Measurements from ENCODE around the gene C6orf89. TPM values are rescaled to one million over a fixed set of nuclear protein-coding genes. Genes with fewer than 3 reads are reported as not detected.
A peak's percentile ranks its signal among the peaks of the same experiment; 100 is the strongest.

C6orf89 gene
- polyA plus RNA-seq, 1 donor from 2014 or later: 24.6 TPM

DNA sequence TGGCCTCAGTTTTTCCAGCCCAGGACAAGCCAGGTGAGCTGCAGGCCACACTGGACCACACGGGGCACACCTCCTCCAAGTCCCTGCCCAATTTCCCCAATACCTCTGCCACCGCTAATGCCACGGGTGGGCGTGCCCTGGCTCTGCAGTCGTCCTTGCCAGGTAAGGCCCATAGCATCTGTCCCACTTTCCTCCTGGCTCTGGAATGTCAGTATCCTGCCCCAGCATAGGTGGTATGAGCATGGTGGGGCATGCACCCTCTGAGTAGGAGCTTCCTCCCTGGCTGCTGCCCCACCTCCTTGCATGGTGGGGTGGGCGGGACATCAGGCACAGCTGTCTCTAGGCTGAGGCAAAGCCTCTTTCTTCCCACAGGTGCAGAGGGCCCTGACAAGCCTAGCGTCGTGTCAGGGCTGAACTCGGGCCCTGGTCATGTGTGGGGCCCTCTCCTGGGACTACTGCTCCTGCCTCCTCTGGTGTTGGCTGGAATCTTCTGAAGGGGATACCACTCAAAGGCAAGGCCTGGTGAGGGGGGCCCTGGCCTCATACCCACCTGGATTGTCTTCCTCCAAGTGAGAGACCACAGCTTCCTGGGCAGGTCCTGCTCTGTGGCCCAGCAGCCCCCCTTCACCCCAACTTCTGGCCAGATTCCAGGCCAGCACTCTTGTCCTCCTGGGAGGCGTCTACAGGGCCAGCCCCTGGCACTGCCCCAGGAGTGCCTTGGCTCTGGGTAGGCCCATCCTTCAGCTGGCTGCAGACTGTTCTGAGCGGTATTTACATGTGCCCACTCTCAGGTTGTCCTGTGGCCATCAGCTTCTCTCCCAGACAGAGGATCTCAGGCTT lies 77.9 kb downstream of the C6orf89 start:
- Histone ChIP-seq H3F3A (ENCODE audit: insufficient read depth, low read length, poor library complexity, severe bottlenecking) (no peaks in the 10 kb centered on the region), H3K27ac (ENCODE audit: low read length) (peak overlapping the region; percentile 49), H3K9ac (ENCODE audit: low read length) (no peak overlapping the region), H3K4me2 (ENCODE audit: low read length) (no peak overlapping the region), H3K79me2 (replicated peaks; ENCODE audit: insufficient read depth, low read length) (no peaks in the 10 kb centered on the region), H3K36me3 (ENCODE audit: insufficient read depth, low read length) (no peaks in the 10 kb centered on the region), H3K4me3 (ENCODE audit: low read length) (no peak overlapping the region), H4K20me1 (ENCODE audit: insufficient read depth) (no peaks in the 10 kb centered on the region), H3K27me3 (ENCODE audit: insufficient read depth, low read depth, low read length) (no peaks in the 10 kb centered on the region), H3K9me3 (ENCODE audit: low read length) (no peaks in the 10 kb centered on the region), H2AFZ (ENCODE audit: low read depth, low read length) (peak overlapping the region; percentile 32), H3K9me2 (ENCODE audit: insufficient read depth, low read length) (no peaks in the 10 kb centered on the region)
- no peak for TF ChIP-seq EZH2 (IDR thresholded peaks at IDR 0.05; ENCODE audit: borderline replicate concordance, insufficient read depth, low read length, poor library complexity, severe bottlenecking)
- TF ChIP-seq MXI1 (conservative IDR thresholded peaks at IDR 0.05; ENCODE audit: poor library complexity, severe bottlenecking): no peak

GRCh38 chr6:36964349-36964748 lies 78.6 kb downstream of the C6orf89 start:
- H3K4me2 ChIP-seq (ENCODE audit: low read length): no peak overlapping the region
- H3K9ac ChIP-seq (ENCODE audit: low read length): no peak overlapping the region

GRCh38 chr6:36964908-36965307 lies 79.2 kb downstream of the C6orf89 start:
- H3K9ac ChIP-seq (ENCODE audit: low read length): no peak overlapping the region
- no peak overlapping the region for H2AFZ ChIP-seq (ENCODE audit: low read depth, low read length)

More at GRCh38 chr6:36964349-36964748, 78.6 kb downstream of the C6orf89 start:
- Histone ChIP-seq H3K36me3 (ENCODE audit: insufficient read depth, low read length) (no peaks in the 10 kb centered on the region), H4K20me1 (ENCODE audit: insufficient read depth) (no peaks in the 10 kb centered on the region), H3K27me3 (ENCODE audit: insufficient read depth, low read depth, low read length) (no peaks in the 10 kb centered on the region), H3K9me2 (ENCODE audit: insufficient read depth, low read length) (no peaks in the 10 kb centered on the region), H2AFZ (ENCODE audit: low read depth, low read length) (no peak overlapping the region), H3K27ac (ENCODE audit: low read length) (no peak overlapping the region), H3K9me3 (ENCODE audit: low read length) (no peaks in the 10 kb centered on the region), H3K4me3 (ENCODE audit: low read length) (no peak overlapping the region), H3F3A (ENCODE audit: insufficient read depth, low read length, poor library complexity, severe bottlenecking) (no peaks in the 10 kb centered on the region), H3K79me2 (replicated peaks; ENCODE audit: insufficient read depth, low read length) (no peaks in the 10 kb centered on the region)
- TF ChIP-seq EZH2 (IDR thresholded peaks at IDR 0.05; ENCODE audit: borderline replicate concordance, insufficient read depth, low read length, poor library complexity, severe bottlenecking): no peak
- no peak for TF ChIP-seq MXI1 (conservative IDR thresholded peaks at IDR 0.05; ENCODE audit: poor library complexity, severe bottlenecking)
- no peak for TF ChIP-seq POLR2AphosphoS5 (IDR thresholded peaks at IDR 0.05)
- no peak for TF ChIP-seq RAD21 (conservative IDR thresholded peaks at IDR 0.05)

More at GRCh38 chr6:36964908-36965307, 79.2 kb downstream of the C6orf89 start:
- H3K4me2 ChIP-seq (ENCODE audit: low read length): no peak overlapping the region
- H3K4me3 ChIP-seq (ENCODE audit: low read length): no peak overlapping the region
- H3K9me2 ChIP-seq (ENCODE audit: insufficient read depth, low read length): no peaks in the 10 kb centered on the region
- H4K20me1 ChIP-seq (ENCODE audit: insufficient read depth): no peaks in the 10 kb centered on the region
- no peaks in the 10 kb centered on the region for H3K9me3 ChIP-seq (ENCODE audit: low read length)
- no peak for TF ChIP-seq TAF1 (IDR thresholded peaks at IDR 0.05; ENCODE audit: low read depth)
- no peak for TF ChIP-seq REST (IDR thresholded peaks at IDR 0.05; ENCODE audit: borderline replicate concordance)
- TF ChIP-seq POLR2AphosphoS5 (IDR thresholded peaks at IDR 0.05): no peak
- no peak for TF ChIP-seq EP300 (conservative IDR thresholded peaks at IDR 0.05; ENCODE audit: poor library complexity, severe bottlenecking)
- TF ChIP-seq EZH2 (IDR thresholded peaks at IDR 0.05; ENCODE audit: borderline replicate concordance, insufficient read depth, low read length, poor library complexity, severe bottlenecking): no peak
- TF ChIP-seq SMC3 (conservative IDR thresholded peaks at IDR 0.05; ENCODE audit: poor library complexity): no peak
- no peak for TF ChIP-seq CTCF (IDR thresholded peaks at IDR 0.05; ENCODE audit: poor library complexity, severe bottlenecking)
- no peak for TF ChIP-seq MXI1 (conservative IDR thresholded peaks at IDR 0.05; ENCODE audit: poor library complexity, severe bottlenecking)
- TF ChIP-seq RAD21 (conservative IDR thresholded peaks at IDR 0.05): no peak
- no peak overlapping the region for H3K27ac ChIP-seq (ENCODE audit: low read length)
- no peaks in the 10 kb centered on the region for H3K36me3 ChIP-seq (ENCODE audit: insufficient read depth, low read length)
- no peaks in the 10 kb centered on the region for H3K27me3 ChIP-seq (ENCODE audit: insufficient read depth, low read depth, low read length)
- no peaks in the 10 kb centered on the region for H3F3A ChIP-seq (ENCODE audit: insufficient read depth, low read length, poor library complexity, severe bottlenecking)
- no peaks in the 10 kb centered on the region for H3K79me2 ChIP-seq (replicated peaks; ENCODE audit: insufficient read depth, low read length)

Measured in neural cell (in vitro differentiated cells).